Endothelial cell of umbilical vein (primary cell): ENCODE results near the gene CNPY1.

Experiments
- EZH2 ChIP-seq: IDR thresholded peaks from 2 replicates; pipeline ENCODE4 v1.6.1; 2012; ENCODE audit warnings: borderline replicate concordance, low read depth, mild to moderate bottlenecking, moderate library complexity, low read length, inconsistent platforms; ENCODE audit not compliant: severe bottlenecking
- JUN ChIP-seq: IDR thresholded peaks from 2 replicates; pipeline ENCODE4 v1.6.1; 2011; ENCODE audit warnings: borderline replicate concordance, low read depth; ENCODE audit not compliant: insufficient read length, insufficient read depth
- MYC ChIP-seq: IDR thresholded peaks from one replicate; pipeline ENCODE4 v1.6.1; 2011; ENCODE audit warnings: mild to moderate bottlenecking, low read depth, low read length
- POLR2A ChIP-seq: IDR thresholded peaks from 2 replicates; pipeline ENCODE4 v1.6.1; 2012; ENCODE audit warnings: low read depth, mild to moderate bottlenecking, control low read depth, low read length
- POLR2AphosphoS5 ChIP-seq: IDR thresholded peaks from 2 replicates; pipeline ENCODE4 v1.6.1; 2012; ENCODE audit warnings: low read depth, mild to moderate bottlenecking, control low read depth, low read length, moderate library complexity; ENCODE audit not compliant: insufficient read depth
- TF ChIP-seq, protein P1 (sequence below), 2 donors: IDR thresholded peaks; 1 replicate in 1 of 2; 2 replicates in 1 of 2; pipeline ENCODE4 v1.5.1; 2011; ENCODE audit warnings: low read length in 2 of 2, mild to moderate bottlenecking in 2 of 2, moderate library complexity in 2 of 2, control low read depth in 1 of 2, inconsistent platforms in 1 of 2, low read depth in 1 of 2; ENCODE audit not compliant: insufficient read depth in 1 of 2; ENCODE audit errors: extremely low read depth in 1 of 2

DNA sequence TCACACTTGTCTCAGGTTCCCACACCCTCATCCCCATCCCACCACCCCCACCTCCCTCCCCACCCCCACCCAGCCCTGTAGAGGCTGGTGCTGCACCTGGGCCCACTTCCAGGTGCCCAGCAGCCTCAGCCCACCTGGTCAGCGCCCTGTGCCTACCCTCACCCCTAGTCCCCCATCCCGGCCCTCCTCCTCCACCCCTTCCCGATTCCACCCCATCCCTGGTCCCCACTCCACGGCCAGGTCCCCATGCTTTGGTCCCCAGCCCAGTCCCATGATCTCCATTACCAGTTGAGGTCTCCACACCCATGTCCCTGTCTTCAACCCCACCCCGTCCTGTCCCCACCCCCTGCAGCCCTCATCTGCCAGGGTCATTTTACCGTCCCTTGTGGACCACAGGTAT lies 24.6 kb upstream of the CNPY1 start:
- TF ChIP-seq POLR2A (no peak), JUN (no peak), EZH2 (no peak), POLR2AphosphoS5 (no peak), MYC (no peak)
- TF ChIP-seq, protein P1, sequence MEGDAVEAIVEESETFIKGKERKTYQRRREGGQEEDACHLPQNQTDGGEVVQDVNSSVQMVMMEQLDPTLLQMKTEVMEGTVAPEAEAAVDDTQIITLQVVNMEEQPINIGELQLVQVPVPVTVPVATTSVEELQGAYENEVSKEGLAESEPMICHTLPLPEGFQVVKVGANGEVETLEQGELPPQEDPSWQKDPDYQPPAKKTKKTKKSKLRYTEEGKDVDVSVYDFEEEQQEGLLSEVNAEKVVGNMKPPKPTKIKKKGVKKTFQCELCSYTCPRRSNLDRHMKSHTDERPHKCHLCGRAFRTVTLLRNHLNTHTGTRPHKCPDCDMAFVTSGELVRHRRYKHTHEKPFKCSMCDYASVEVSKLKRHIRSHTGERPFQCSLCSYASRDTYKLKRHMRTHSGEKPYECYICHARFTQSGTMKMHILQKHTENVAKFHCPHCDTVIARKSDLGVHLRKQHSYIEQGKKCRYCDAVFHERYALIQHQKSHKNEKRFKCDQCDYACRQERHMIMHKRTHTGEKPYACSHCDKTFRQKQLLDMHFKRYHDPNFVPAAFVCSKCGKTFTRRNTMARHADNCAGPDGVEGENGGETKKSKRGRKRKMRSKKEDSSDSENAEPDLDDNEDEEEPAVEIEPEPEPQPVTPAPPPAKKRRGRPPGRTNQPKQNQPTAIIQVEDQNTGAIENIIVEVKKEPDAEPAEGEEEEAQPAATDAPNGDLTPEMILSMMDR (IDR thresholded peaks at IDR 0.05; ENCODE audit: extremely low read depth in 1 of 2, insufficient read depth in 1 of 2, low read depth in 1 of 2, low read length in 2 of 2): no peak
